ENCODE data around the gene IBA57. TPM values are rescaled to one million over a fixed set of nuclear protein-coding genes. Genes with fewer than 3 reads are reported as not detected.
"Not testable (repeated sequence)": the region's sequence is repeated elsewhere in the genome, so short reads cannot be mapped to it uniquely, and the experiment has no call there.

IBA57 gene
- total RNA-seq, 1 donor from 2014 or later: 6.9 TPM

DNA sequence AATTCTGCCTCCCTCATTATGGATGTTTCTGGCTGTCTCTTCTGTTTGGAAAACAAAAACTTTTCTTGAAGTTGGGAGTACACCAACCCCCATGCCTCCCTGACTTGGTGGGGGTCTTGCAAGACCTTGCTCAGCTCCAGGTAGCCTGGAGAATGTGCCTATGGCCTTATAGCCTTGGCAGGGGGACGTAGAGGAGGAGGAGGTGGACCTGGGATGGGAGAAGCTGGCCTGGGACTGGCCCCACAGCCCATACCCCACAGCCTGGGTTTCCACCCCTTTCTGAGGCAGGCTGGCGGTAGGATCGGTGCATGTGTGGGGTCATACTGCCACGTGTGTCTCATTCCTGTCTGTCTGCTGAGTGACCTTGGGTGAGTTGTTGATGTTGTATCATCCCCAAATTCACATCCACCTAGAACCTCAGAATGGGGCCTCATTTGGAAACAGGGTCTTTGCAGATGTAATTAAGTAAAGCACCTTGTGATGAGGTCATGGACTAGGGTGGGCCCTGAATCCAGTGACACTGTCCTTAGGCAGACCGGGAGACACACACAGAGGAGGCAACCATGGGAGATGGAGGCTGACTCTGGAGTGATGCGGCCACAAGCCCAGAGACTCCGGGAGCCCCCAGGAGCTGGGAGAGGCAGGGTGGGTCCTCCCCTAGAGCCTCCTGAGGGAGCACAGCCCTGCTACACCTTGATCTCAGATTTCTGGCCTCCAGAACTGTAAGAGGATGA is 60.7 kb downstream of the IBA57 start:
- DNase-seq (ENCODE audit: low read depth, low spot score): no peak

DNA sequence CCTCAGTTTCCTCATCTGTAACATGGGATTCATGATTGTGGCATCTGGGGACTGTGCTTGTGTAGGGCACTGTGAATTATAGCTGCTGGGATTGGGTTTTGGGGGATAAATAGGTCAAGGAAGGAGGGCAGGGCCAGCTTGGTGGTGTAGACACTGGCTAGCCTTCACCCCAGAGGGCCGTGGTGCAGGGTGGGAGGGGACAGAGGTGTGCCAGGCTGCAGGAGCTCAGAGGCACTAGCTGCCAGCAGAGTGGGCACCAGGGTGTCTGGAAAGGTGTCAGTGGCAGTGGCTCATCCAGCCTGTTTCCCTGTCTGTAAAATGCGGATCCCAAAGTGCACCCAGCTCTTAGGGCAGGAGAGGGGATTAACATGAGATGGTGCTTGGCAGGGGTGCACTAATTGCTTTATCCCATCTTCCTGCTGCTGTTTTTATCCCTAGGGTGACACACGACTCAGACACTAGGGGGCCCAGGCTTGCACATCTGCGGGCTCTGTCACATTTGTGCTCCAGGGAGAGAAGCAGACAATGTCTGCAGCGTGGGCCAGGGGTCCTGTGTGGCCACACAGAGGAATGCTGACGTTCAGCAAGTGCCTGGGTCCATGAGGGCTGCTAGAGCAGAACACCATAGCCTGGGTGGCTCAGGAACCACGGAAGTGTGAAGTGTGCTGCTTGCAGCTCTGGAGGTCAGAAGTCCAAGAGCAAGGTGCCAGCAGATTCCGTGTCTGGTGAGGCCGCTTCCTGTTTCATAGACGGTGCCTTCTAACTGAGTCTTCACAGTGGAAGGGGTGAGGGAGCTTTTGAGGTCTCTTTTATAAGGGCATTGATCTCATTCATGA is 61.6 kb downstream of the IBA57 start:
- DNase-seq (ENCODE audit: low read depth, low spot score): no peak

DNA sequence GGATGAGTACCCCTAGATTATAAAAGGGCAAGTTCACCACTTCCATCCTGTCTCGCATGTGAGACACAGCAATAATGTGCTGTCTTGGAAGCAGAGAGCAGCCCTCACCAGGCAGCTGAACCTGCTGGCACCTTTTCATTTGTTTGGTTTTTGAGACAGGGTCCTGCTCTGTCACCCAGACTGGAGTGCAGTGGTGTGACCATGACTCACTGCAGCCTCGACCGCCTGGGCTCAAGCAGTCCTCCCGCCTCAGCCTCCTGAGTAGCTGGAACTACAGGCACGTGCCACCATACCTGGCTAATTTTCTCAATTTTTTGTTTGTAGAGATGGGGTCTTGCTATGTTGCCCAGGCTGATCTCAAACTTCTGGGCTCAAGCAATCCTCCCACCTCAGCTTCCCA is 62.5 kb downstream of the IBA57 start:
- not testable (repeated sequence) for DNase-seq (ENCODE audit: low read depth, low spot score)

DNA sequence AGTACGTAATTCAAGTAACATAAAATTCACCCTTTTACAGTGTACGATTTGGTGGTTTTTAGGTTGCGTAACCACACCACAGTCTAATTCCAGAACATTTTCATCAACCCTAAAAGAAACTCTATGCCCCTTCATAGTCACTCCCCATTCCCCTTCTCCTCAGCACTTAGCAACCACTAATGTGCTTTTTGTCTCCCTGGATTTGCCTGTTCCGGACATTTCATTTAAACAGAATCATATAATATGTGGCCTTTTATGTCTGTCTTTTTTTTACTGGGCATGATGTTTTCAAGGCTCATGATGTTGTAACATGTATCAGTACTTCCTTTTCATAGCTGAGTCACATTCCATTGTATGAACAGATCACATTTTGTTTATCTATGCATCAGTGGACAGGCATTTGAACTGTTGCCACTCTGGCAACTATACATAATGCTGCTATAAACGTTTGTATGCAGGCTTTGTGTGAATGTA is 63.0 kb downstream of the IBA57 start:
- DNase-seq (ENCODE audit: low read depth, low spot score): no peak

DNA sequence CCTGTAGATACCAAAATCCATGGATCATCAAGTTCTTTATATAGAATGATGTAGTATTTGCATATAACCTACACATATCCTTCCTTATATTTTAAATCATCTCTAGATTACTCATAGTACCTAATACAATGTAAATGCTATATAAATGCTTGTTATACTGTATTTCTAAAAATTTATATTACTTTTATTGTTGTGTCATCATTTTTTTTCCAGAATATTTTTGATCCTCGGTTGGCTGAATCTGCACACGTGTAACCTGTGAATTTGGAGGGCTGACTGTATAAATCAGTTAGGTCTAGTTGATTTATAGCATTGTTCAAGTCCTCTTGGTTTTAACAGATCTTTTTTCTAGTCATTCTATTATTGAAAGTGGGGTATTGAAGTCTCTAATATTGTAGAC is 65.6 kb downstream of the IBA57 start:
- no peak for DNase-seq (ENCODE audit: low read depth, low spot score)

Other genes starting within 250 kb of the IBA57 start
- gene WNT9A, start 217.9 kb upstream of the IBA57 start, total RNA-seq: 4.1 and 4.9 TPM in 2 replicates
- not detected in 2 replicates for gene WNT3A, start 158.8 kb upstream of the IBA57 start, total RNA-seq
- 379 and 460 TPM in 2 replicates for gene ARF1, start 83.1 kb upstream of the IBA57 start, total RNA-seq
- gene C1orf35, start 62.5 kb upstream of the IBA57 start, total RNA-seq: 11.3 and 11.6 TPM in 2 replicates
- 58.7 and 73.1 TPM in 2 replicates for gene MRPL55, start 56.5 kb upstream of the IBA57 start, total RNA-seq
- gene GUK1, start 25.5 kb upstream of the IBA57 start, total RNA-seq: 372 and 489 TPM in 2 replicates
- 0.86 and 1.4 TPM in 2 replicates for gene GJC2, start 15.9 kb upstream of the IBA57 start, total RNA-seq
- 3.4 and 4.7 TPM in 2 replicates for gene OBSCN, start 42.2 kb downstream of the IBA57 start, total RNA-seq
- 17.9 and 19.4 TPM in 2 replicates for gene TRIM11, start 241.0 kb downstream of the IBA57 start, total RNA-seq